Neural cell (in vitro differentiated cells): Measurements from ENCODE around the gene CYP26B1. TPM values are rescaled to one million over a fixed set of nuclear protein-coding genes. Genes with fewer than 3 reads are reported as not detected.

Experiments
- H2AFZ ChIP-seq: fragments of 200-600, 300-800 bp; sonication (generic), shearing (Covaris generic); 2 replicates; pipeline ENCODE4 v1.6.0; 2014; ENCODE audit warnings: low read depth, mild to moderate bottlenecking, antibody characterized with exemption, low read length, moderate library complexity
- H3F3A ChIP-seq: fragments of 200-600 bp; shearing (Covaris generic); 2 replicates; pipeline ENCODE4 v1.6.1; 2016; ENCODE audit warnings: mild to moderate bottlenecking, moderate library complexity, mixed read lengths, antibody characterized with exemption, low read length; ENCODE audit not compliant: insufficient read depth, poor library complexity, severe bottlenecking
- H3K27ac ChIP-seq: fragments of 200-600, 300-800 bp; sonication (generic), shearing (Covaris generic); 2 replicates; pipeline ENCODE4 v1.5.1; 2014; ENCODE audit warnings: mild to moderate bottlenecking, low read length, moderate library complexity
- H3K27me3 ChIP-seq: fragments of 300-800, 200-600 bp; sonication (generic), shearing (Covaris generic); 2 replicates; pipeline ENCODE4 v1.6.0; 2014; ENCODE audit warnings: mild to moderate bottlenecking, low read depth, low read length, moderate library complexity; ENCODE audit not compliant: insufficient read depth
- H3K36me3 ChIP-seq: fragments of 300-800, 200-600 bp; sonication (generic), shearing (Covaris generic); 2 replicates; pipeline ENCODE4 v1.5.1; 2014; ENCODE audit warnings: mild to moderate bottlenecking, antibody characterized with exemption, low read length, moderate library complexity; ENCODE audit not compliant: insufficient read depth
- H3K4me2 ChIP-seq: fragments of 300-800, 200-600 bp; sonication (generic), shearing (Covaris generic); 2 replicates; pipeline ENCODE4 v1.6.0; 2014; ENCODE audit warnings: mild to moderate bottlenecking, low read length
- H3K4me3 ChIP-seq: fragments of 300-800, 200-600 bp; sonication (generic), shearing (Covaris generic); 2 replicates; pipeline ENCODE4 v1.5.1; 2014; ENCODE audit warnings: mild to moderate bottlenecking, low read length, moderate library complexity
- H3K79me2 ChIP-seq: fragments of 200-600 bp; shearing (Covaris generic); replicated peaks from 2 replicates; pipeline ENCODE4 v1.6.0; 2014; ENCODE audit warnings: mild to moderate bottlenecking, low read length, moderate library complexity; ENCODE audit not compliant: insufficient read depth
- H3K9ac ChIP-seq: fragments of 300-800, 200-600 bp; sonication (generic), shearing (Covaris generic); 2 replicates; pipeline ENCODE4 v1.6.1; 2016; ENCODE audit warnings: mild to moderate bottlenecking, low read length, mixed read lengths
- H3K9me2 ChIP-seq: fragments of 200-600 bp; shearing (Covaris generic); 2 replicates; pipeline ENCODE4 v1.6.1; 2016; ENCODE audit warnings: mild to moderate bottlenecking, low read length, mixed read lengths; ENCODE audit not compliant: insufficient read depth
- H3K9me3 ChIP-seq: fragments of 200-600, 300-800 bp; sonication (generic), shearing (Covaris generic); 2 replicates; pipeline ENCODE4 v1.6.1; 2016; ENCODE audit warnings: mild to moderate bottlenecking, mixed run types, low read length, moderate library complexity, mixed read lengths
- H4K20me1 ChIP-seq: fragments of 200-600 bp; shearing (Covaris generic); 2 replicates; pipeline ENCODE4 v1.6.1; 2016; ENCODE audit warnings: mild to moderate bottlenecking, mixed run types; ENCODE audit not compliant: insufficient read depth
- EP300 ChIP-seq: fragments of 450-650 bp; conservative IDR thresholded peaks from 2 replicates; pipeline ENCODE4 v1.6.1; 2014; ENCODE audit warnings: antibody characterized with exemption, mild to moderate bottlenecking, moderate library complexity; ENCODE audit not compliant: poor library complexity, severe bottlenecking
- EZH2 ChIP-seq: fragments of 200-600, 300-800 bp; shearing (Covaris generic), sonication (generic); IDR thresholded peaks from 2 replicates; pipeline ENCODE4 v1.6.1; 2014; ENCODE audit warnings: antibody characterized with exemption, low read length, borderline replicate concordance, mild to moderate bottlenecking; ENCODE audit not compliant: insufficient read depth, poor library complexity, severe bottlenecking
- MXI1 ChIP-seq: fragments of 450-650 bp; conservative IDR thresholded peaks from 2 replicates; pipeline ENCODE4 v1.6.1; 2014; ENCODE audit warnings: antibody characterized with exemption, mild to moderate bottlenecking; ENCODE audit not compliant: poor library complexity, severe bottlenecking
- POLR2AphosphoS5 ChIP-seq: IDR thresholded peaks from 2 replicates; pipeline ENCODE4 v1.6.1; 2012
- RAD21 ChIP-seq: fragments of 450-650 bp; conservative IDR thresholded peaks from 2 replicates; pipeline ENCODE4 v1.6.1; 2014; ENCODE audit warnings: antibody characterized with exemption, mild to moderate bottlenecking, moderate library complexity
- SMC3 ChIP-seq: fragments of 450-650 bp; conservative IDR thresholded peaks from 2 replicates; pipeline ENCODE4 v1.6.1; 2014; ENCODE audit warnings: antibody characterized with exemption, mild to moderate bottlenecking, moderate library complexity; ENCODE audit not compliant: poor library complexity
- TAF1 ChIP-seq: IDR thresholded peaks from 2 replicates; pipeline ENCODE4 v1.6.1; 2012; ENCODE audit warnings: low read depth
- polyA plus RNA-seq: library from polyadenylated mRNA; depleted of rRNA; stranded (reverse); fragments of >200 nt; gene quantifications from 2 replicates; pipeline ENCODE4 v1.2.3, GENCODE V29; 2014
- TF ChIP-seq, protein P1 (sequence below): IDR thresholded peaks from 2 replicates; pipeline ENCODE4 v1.6.1; 2012; ENCODE audit warnings: borderline replicate concordance
- TF ChIP-seq, protein P2 (sequence below): fragments of 450-650 bp; IDR thresholded peaks from 2 replicates; pipeline ENCODE4 v1.5.1; 2014; ENCODE audit warnings: antibody characterized with exemption, mild to moderate bottlenecking, moderate library complexity; ENCODE audit not compliant: poor library complexity, severe bottlenecking

CYP26B1 gene
- polyA plus RNA-seq, 1 donor from 2014 or later = 0.83 TPM

DNA sequence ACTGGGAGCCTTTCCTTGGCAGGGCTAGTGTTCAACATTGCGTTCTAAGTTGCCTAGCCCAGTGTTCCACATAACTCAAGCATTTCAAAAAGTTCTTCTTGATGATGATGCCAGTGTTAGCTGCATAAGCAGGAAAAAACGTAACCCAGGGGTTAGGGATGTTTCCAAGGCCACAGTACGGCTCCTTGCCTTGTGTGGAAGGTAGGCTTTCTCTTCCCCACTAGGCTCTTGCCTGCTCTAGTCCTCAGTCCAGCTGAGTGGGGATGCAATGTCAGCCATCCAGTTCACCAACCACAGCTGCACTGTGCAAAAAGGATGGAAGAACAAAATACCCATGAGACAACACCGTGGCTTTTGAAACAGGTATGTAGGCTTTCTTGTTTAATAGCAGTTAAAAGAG, 28.0 kb upstream of the CYP26B1 start:
- Histone ChIP-seq H4K20me1 (no peaks in the 10 kb centered on the region), H3K9me2 (no peaks in the 10 kb centered on the region), H3K9ac (no peak overlapping the region), H3K4me3 (no peak overlapping the region), H3K4me2 (no peak overlapping the region), H3K79me2 (no peaks in the 10 kb centered on the region), H3K36me3 (peaks cover 9% of the 10 kb centered on the region), H3K27me3 (no peaks in the 10 kb centered on the region), H3K9me3 (no peaks in the 10 kb centered on the region), H3F3A (no peaks in the 10 kb centered on the region), H3K27ac (no peak overlapping the region), H2AFZ (no peak overlapping the region)
- TF ChIP-seq EP300 (no peak), TAF1 (no peak)
- TF ChIP-seq, protein P1, sequence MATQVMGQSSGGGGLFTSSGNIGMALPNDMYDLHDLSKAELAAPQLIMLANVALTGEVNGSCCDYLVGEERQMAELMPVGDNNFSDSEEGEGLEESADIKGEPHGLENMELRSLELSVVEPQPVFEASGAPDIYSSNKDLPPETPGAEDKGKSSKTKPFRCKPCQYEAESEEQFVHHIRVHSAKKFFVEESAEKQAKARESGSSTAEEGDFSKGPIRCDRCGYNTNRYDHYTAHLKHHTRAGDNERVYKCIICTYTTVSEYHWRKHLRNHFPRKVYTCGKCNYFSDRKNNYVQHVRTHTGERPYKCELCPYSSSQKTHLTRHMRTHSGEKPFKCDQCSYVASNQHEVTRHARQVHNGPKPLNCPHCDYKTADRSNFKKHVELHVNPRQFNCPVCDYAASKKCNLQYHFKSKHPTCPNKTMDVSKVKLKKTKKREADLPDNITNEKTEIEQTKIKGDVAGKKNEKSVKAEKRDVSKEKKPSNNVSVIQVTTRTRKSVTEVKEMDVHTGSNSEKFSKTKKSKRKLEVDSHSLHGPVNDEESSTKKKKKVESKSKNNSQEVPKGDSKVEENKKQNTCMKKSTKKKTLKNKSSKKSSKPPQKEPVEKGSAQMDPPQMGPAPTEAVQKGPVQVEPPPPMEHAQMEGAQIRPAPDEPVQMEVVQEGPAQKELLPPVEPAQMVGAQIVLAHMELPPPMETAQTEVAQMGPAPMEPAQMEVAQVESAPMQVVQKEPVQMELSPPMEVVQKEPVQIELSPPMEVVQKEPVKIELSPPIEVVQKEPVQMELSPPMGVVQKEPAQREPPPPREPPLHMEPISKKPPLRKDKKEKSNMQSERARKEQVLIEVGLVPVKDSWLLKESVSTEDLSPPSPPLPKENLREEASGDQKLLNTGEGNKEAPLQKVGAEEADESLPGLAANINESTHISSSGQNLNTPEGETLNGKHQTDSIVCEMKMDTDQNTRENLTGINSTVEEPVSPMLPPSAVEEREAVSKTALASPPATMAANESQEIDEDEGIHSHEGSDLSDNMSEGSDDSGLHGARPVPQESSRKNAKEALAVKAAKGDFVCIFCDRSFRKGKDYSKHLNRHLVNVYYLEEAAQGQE = no peak

DNA sequence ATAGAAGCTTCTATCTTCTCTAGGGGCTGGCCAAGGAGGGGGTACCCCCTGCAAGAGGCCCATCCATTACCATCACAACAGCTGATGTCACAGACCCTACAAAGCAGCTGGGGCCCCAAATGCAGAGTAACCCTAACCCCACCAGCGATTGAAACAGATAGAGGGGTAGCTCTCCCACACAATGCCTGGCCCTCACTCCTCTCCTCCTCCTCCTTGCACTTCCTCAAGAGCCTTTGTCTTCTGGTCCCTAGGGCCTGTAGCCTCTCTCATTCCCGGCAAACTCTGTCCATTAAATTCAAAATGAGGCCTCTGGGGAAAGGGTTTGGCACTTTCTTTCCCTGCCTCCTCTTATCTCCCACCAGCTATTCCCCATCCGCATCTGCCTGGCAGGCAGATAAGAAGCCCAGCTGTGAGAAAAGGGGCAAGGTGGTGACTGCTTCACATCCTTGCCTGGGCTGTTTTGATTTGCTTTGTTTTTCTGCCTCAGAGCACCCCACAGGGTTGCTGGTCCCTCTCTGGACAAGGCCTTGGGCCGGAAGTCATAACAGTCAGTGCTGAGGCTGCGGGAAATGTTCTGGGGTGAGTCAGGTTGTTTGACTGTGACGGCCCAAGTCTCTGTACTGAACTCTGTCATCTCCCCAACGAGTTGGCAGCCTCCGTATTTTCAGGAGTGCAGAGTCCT, 26.1 kb upstream of the CYP26B1 start:
- peaks cover 9% of the 10 kb centered on the region for H3K36me3 ChIP-seq
- no peak overlapping the region for H3K4me2 ChIP-seq
- no peaks in the 10 kb centered on the region for H3K79me2 ChIP-seq
- TF ChIP-seq POLR2AphosphoS5 = no peak
- no peak for TF ChIP-seq RAD21
- no peak for TF ChIP-seq EZH2
- TF ChIP-seq, protein P2, sequence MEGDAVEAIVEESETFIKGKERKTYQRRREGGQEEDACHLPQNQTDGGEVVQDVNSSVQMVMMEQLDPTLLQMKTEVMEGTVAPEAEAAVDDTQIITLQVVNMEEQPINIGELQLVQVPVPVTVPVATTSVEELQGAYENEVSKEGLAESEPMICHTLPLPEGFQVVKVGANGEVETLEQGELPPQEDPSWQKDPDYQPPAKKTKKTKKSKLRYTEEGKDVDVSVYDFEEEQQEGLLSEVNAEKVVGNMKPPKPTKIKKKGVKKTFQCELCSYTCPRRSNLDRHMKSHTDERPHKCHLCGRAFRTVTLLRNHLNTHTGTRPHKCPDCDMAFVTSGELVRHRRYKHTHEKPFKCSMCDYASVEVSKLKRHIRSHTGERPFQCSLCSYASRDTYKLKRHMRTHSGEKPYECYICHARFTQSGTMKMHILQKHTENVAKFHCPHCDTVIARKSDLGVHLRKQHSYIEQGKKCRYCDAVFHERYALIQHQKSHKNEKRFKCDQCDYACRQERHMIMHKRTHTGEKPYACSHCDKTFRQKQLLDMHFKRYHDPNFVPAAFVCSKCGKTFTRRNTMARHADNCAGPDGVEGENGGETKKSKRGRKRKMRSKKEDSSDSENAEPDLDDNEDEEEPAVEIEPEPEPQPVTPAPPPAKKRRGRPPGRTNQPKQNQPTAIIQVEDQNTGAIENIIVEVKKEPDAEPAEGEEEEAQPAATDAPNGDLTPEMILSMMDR = no peak
- TF ChIP-seq TAF1 = no peak
- TF ChIP-seq, protein P1 = no peak
- no peak for TF ChIP-seq MXI1
- no peak for TF ChIP-seq EP300
- TF ChIP-seq SMC3 = no peak
- H3K9me2 ChIP-seq = no peaks in the 10 kb centered on the region
- H3K27me3 ChIP-seq = no peaks in the 10 kb centered on the region
- H2AFZ ChIP-seq = no peak overlapping the region
- no peak overlapping the region for H3K9ac ChIP-seq
- H4K20me1 ChIP-seq = no peaks in the 10 kb centered on the region
- no peak overlapping the region for H3K4me3 ChIP-seq
- H3K27ac ChIP-seq = no peak overlapping the region
- H3F3A ChIP-seq = no peaks in the 10 kb centered on the region
- H3K9me3 ChIP-seq = no peaks in the 10 kb centered on the region
